DOHH2 (cell line): ENCODE results near the gene VCL.

ENCODE experiments used
- H3F3A ChIP-seq: fragments of 200-600 bp; sonication (generic), shearing (Covaris generic); 2 replicates; pipeline ENCODE4 v1.6.0; 2016; ENCODE audit warnings: antibody characterized with exemption, mild to moderate bottlenecking; ENCODE audit not compliant: control insufficient read depth, insufficient read depth
- H3K27ac ChIP-seq: fragments of 200-600 bp; sonication (generic); 2 replicates; pipeline ENCODE4 v1.5.1; 2014; ENCODE audit warnings: low read depth, mild to moderate bottlenecking, low read length, moderate library complexity
- H3K27me3 ChIP-seq: fragments of 200-600 bp; sonication (generic); 2 replicates; pipeline ENCODE4 v1.6.1; 2014; ENCODE audit warnings: mild to moderate bottlenecking, low read length, mixed read lengths; ENCODE audit not compliant: control insufficient read depth
- H3K36me3 ChIP-seq: fragments of 200-600 bp; sonication (generic); 2 replicates; pipeline ENCODE4 v1.6.1; 2014; ENCODE audit warnings: mild to moderate bottlenecking, low read length, moderate library complexity, mixed read lengths; ENCODE audit not compliant: control insufficient read depth
- H3K4me1 ChIP-seq: fragments of 200-600 bp; sonication (generic); 2 replicates; pipeline ENCODE4 v1.6.1; 2014; ENCODE audit warnings: mild to moderate bottlenecking, low read length, mixed read lengths; ENCODE audit not compliant: control insufficient read depth
- H3K4me2 ChIP-seq: fragments of 200-600 bp; sonication (generic); 2 replicates; pipeline ENCODE4 v1.6.0; 2014; ENCODE audit warnings: mild to moderate bottlenecking, low read length, moderate library complexity
- H3K4me3 ChIP-seq: fragments of 200-600 bp; sonication (generic); 2 replicates; pipeline ENCODE4 v1.5.1; 2014; ENCODE audit warnings: mild to moderate bottlenecking, low read length, mixed read lengths
- H3K79me2 ChIP-seq: fragments of 200-600 bp; sonication (generic); 2 replicates; pipeline ENCODE4 v1.6.1; 2014; ENCODE audit warnings: mild to moderate bottlenecking, low read length, mixed read lengths; ENCODE audit not compliant: control insufficient read depth
- H3K9me2 ChIP-seq: fragments of 200-600 bp; sonication (generic); replicated peaks from 2 replicates; pipeline ENCODE4 v1.6.1; 2014; ENCODE audit warnings: mild to moderate bottlenecking, low read length, mixed read lengths; ENCODE audit not compliant: control insufficient read depth
- H3K9me3 ChIP-seq: fragments of 200-600 bp; sonication (generic); 2 replicates; pipeline ENCODE4 v1.6.1; 2014; ENCODE audit warnings: antibody characterized with exemption, low read length, mixed read lengths; ENCODE audit not compliant: control insufficient read depth, insufficient read depth
- H4K20me1 ChIP-seq: fragments of 200-600 bp; sonication (generic); 2 replicates; pipeline ENCODE4 v1.6.0; 2014; ENCODE audit warnings: low read depth, mild to moderate bottlenecking, antibody characterized with exemption, low read length, moderate library complexity; ENCODE audit not compliant: control insufficient read depth, insufficient read depth
- CTCF ChIP-seq: fragments of 200-600 bp; sonication (generic); IDR thresholded peaks from one replicate; pipeline ENCODE4 v1.5.1; 2014; ENCODE audit warnings: antibody characterized with exemption, mild to moderate bottlenecking, low read depth, low read length; ENCODE audit not compliant: poor library complexity, severe bottlenecking
- EZH2phosphoT487 ChIP-seq: fragments of 200-600 bp; sonication (generic); IDR thresholded peaks from 2 replicates; pipeline ENCODE4 v1.6.1; 2017; ENCODE audit warnings: borderline replicate concordance, mild to moderate bottlenecking, antibody characterized with exemption, low read length, moderate library complexity, mixed read lengths

The VCL gene

GRCh38 chr10:74150204-74150989 lies 152.5 kb downstream of the VCL start, which contains the start of gene AP3M1:
AP3M1 (minus strand) TSS chr10:74150828; CDS start chr10:74138379, 12,449 bp downstream.
- peak within 1 kb of the TSS; percentile 68 for H3K4me2 ChIP-seq
- peak within 1 kb of the TSS; percentile 100 for H3K4me3 ChIP-seq
- no peaks in the 10 kb centered on the region for H4K20me1 ChIP-seq
- H3K79me2 ChIP-seq, result peaks cover 89% of the 10 kb centered on the region
- H3K27me3 ChIP-seq, result no peaks in the 10 kb centered on the region
- 0 out of 2 replicates have a peak, but pooled peaks cover 2% of the 10 kb centered on the region for H3F3A ChIP-seq
- peaks cover 19% of the 10 kb centered on the region for H3K36me3 ChIP-seq
- no peak for TF ChIP-seq CTCF
- TF ChIP-seq EZH2phosphoT487, result no peak
- H3K9me3 ChIP-seq, result no peaks in the 10 kb centered on the region
- no peaks in the 10 kb centered on the region for H3K9me2 ChIP-seq
- H3K4me1 ChIP-seq, result peaks cover 19% of the 10 kb centered on the region
- peak within 1 kb of the TSS; percentile 72 for H3K27ac ChIP-seq

- Histone ChIP-seq H3K27ac (peak within 1 kb of the TSS; percentile 72), H3K27me3 (no peaks in the 10 kb centered on the region), H3K9me3 (no peaks in the 10 kb centered on the region), H3K4me1 (peaks cover 19% of the 10 kb centered on the region), H3K4me3 (peak within 1 kb of the TSS; percentile 100), H3F3A (0 out of 2 replicates have a peak, but pooled peaks cover 2% of the 10 kb centered on the region), H3K9me2 (no peaks in the 10 kb centered on the region), H3K79me2 (peaks cover 87% of the 10 kb centered on the region), H3K36me3 (peaks cover 15% of the 10 kb centered on the region), H3K4me2 (peak within 1 kb of the TSS; percentile 68), H4K20me1 (no peaks in the 10 kb centered on the region)
- TF ChIP-seq CTCF, result peak; percentile 55
- TF ChIP-seq EZH2phosphoT487, result no peak
Measured at GRCh38 chr10:74150990-74151878, 153.3 kb downstream of the VCL start, which contains the start of gene ADK. ADK (plus strand) TSS chr10:74151221; CDS start chr10:74151279, 58 bp downstream.

- Histone ChIP-seq H3K9me3 (no peaks in the 10 kb centered on the region), H3F3A (0 out of 2 replicates have a peak, but pooled peaks cover 2% of the 10 kb centered on the region), H3K4me2 (peak overlapping the region; percentile 68), H3K79me2 (peaks cover 87% of the 10 kb centered on the region), H3K27me3 (no peaks in the 10 kb centered on the region), H3K36me3 (peaks cover 11% of the 10 kb centered on the region), H3K9me2 (no peaks in the 10 kb centered on the region), H3K4me3 (peak overlapping the region; percentile 100), H3K27ac (peak overlapping the region; percentile 72), H4K20me1 (no peaks in the 10 kb centered on the region), H3K4me1 (peaks cover 26% of the 10 kb centered on the region)
- no peak for TF ChIP-seq CTCF
- TF ChIP-seq EZH2phosphoT487, result no peak
Measured at GRCh38 chr10:74151879-74152722, 154.2 kb downstream of the VCL start.
